NCI-H1092 treated with DMSO at 0.1 percent for 48 hours (cell line): ENCODE data around the gene ACY1.
"Not testable (repeated sequence)": the region's sequence is repeated elsewhere in the genome, so short reads cannot be mapped to it uniquely, and the experiment has no call there.

Experiments used
- DNase-seq: peaks from one replicate; lab custom pipeline; 2025; lab: John Stamatoyannopoulos, UW

ACY1 gene

GRCh38 chr3:51983578-51984268, 388 bp downstream of the ACY1 start:
- DNase-seq = no peak

GRCh38 chr3:51984269-51984647, 923 bp downstream of the ACY1 start:
- DNase-seq = no peak

GRCh38 chr3:51985063-51985462, 1.7 kb downstream of the ACY1 start:
- no peak for DNase-seq

- no peak for DNase-seq
Observed at GRCh38 chr3:51986010-51986947, 2.9 kb downstream of the ACY1 start.

GRCh38 chr3:51987568-51987967, 4.2 kb downstream of the ACY1 start:
- DNase-seq = no peak

- DNase-seq = no peak
Observed at GRCh38 chr3:51988286-51989146, 5.2 kb downstream of the ACY1 start.

GRCh38 chr3:51990501-51990971, 7.2 kb downstream of the ACY1 start:
- not testable (repeated sequence) for DNase-seq

- DNase-seq = no peak
Observed at GRCh38 chr3:51992017-51992682, 8.8 kb downstream of the ACY1 start.

- DNase-seq = not testable (repeated sequence)
Observed at GRCh38 chr3:51993657-51994056, 10.3 kb downstream of the ACY1 start.

- no peak for DNase-seq
Observed at GRCh38 chr3:51994530-51994929, 11.2 kb downstream of the ACY1 start.

- peak; percentile 88 for DNase-seq
Observed at GRCh38 chr3:51995346-51996163, 12.2 kb downstream of the ACY1 start, which contains the start of gene RPL29. TSS of gene RPL29 (minus strand) at chr3:51995895. CDS start at chr3:51995461, 434 bp downstream.

GRCh38 chr3:51997172-51997571, 13.8 kb downstream of the ACY1 start:
- no peak for DNase-seq

- no peak for DNase-seq
Observed at GRCh38 chr3:51997935-51998596, 14.7 kb downstream of the ACY1 start.

GRCh38 chr3:51998774-51999173, 15.4 kb downstream of the ACY1 start:
- no peak for DNase-seq

GRCh38 chr3:51999846-52000245, 16.5 kb downstream of the ACY1 start:
- no peak for DNase-seq

- DNase-seq = peak; percentile 51
Observed at GRCh38 chr3:52001443-52001974, 18.2 kb downstream of the ACY1 start.

- DNase-seq = no peak
Observed at GRCh38 chr3:52002748-52003147, 19.4 kb downstream of the ACY1 start.

- peak; percentile 14 for DNase-seq
Observed at GRCh38 chr3:52004163-52004787, 20.9 kb downstream of the ACY1 start.

- DNase-seq = no peak
Observed at GRCh38 chr3:52004906-52005395, 21.6 kb downstream of the ACY1 start.
